IMR-90 (cell line): ENCODE measurements around the gene ATP9B. TPM values are rescaled to one million over a fixed set of nuclear protein-coding genes. Genes with fewer than 3 reads are reported as not detected.

Experiments used
- ATAC-seq: fragments of 200-7000 bp; cut with Tn5 transposase; 2 replicates; pipeline ENCODE4 v1.9.1; 2020; ENCODE audit warnings: low read depth, mild to moderate bottlenecking, moderate library complexity
- BruUV-seq: library from RNA; stranded (reverse); fragments of 400-500 nt; replicated peaks from 2 replicates; lab custom pipeline; 2021; lab: Mats Ljungman, UMichigan
- CTCF ChIA-PET: fragments of 300-600 bp; formaldehyde crosslinking; extraction: SDS; loops from one replicate; lab custom pipeline; 2021; ENCODE audit warnings: antibody characterized with exemption; lab: Yijun Ruan, JAX
- POLR2A ChIA-PET: fragments of 300-600 bp; sonication (Branson Sonifier 250); formaldehyde crosslinking; loops from one replicate; lab custom pipeline; 2022; ENCODE audit warnings: antibody characterized with exemption; ENCODE audit not compliant: unreplicated experiment; lab: Charles Lee
- DNase-seq: peaks from one replicate; pipeline ENCODE4 v3.0.0; 2013
- H2AFZ ChIP-seq: replicated peaks from 2 replicates; pipeline ENCODE3; 2013; ENCODE audit warnings: low read length, mild to moderate bottlenecking; ENCODE audit not compliant: poor library complexity
- H2AK5ac ChIP-seq: 2 replicates; pipeline ENCODE4 v1.6.1; 2013; ENCODE audit warnings: low read depth, low read length, inconsistent platforms
- H2AK9ac ChIP-seq: replicated peaks from 2 replicates; pipeline ENCODE3; 2013; ENCODE audit warnings: mild to moderate bottlenecking, low read depth, low read length, moderate library complexity; ENCODE audit not compliant: poor library complexity
- H2BK120ac ChIP-seq: 2 replicates; pipeline ENCODE4 v1.6.1; 2013; ENCODE audit warnings: low read depth, low read length, inconsistent platforms
- H2BK15ac ChIP-seq: 3 replicates; pipeline ENCODE4 v1.6.1; 2013; ENCODE audit warnings: low read depth, low read length, inconsistent platforms
- H2BK20ac ChIP-seq: 2 replicates; pipeline ENCODE4 v1.6.1; 2013; ENCODE audit warnings: low read depth, mild to moderate bottlenecking, inconsistent platforms, low read length, moderate library complexity
- H2BK5ac ChIP-seq: 2 replicates; pipeline ENCODE4 v1.6.1; 2013; ENCODE audit warnings: mild to moderate bottlenecking, low read depth, low read length, inconsistent platforms; ENCODE audit not compliant: poor library complexity, severe bottlenecking
- H3K14ac ChIP-seq: replicated peaks from 2 replicates; pipeline ENCODE4 v1.6.1; 2013; ENCODE audit warnings: low read depth, low read length, inconsistent platforms
- H3K18ac ChIP-seq: 2 replicates; pipeline ENCODE4 v1.6.1; 2013; ENCODE audit warnings: low read depth, low read length, control low read depth
- H3K23ac ChIP-seq: 2 replicates; pipeline ENCODE4 v1.6.1; 2013; ENCODE audit warnings: low read depth, low read length, inconsistent platforms
- H3K27ac ChIP-seq: 2 replicates; pipeline ENCODE4 v1.5.1; 2013; ENCODE audit warnings: mild to moderate bottlenecking, control low read depth, low read length; ENCODE audit not compliant: insufficient read depth
- H3K27me3 ChIP-seq: 2 replicates; pipeline ENCODE4 v1.6.1; 2013; ENCODE audit warnings: low read length; ENCODE audit not compliant: control insufficient read depth, insufficient read depth
- H3K36me3 ChIP-seq: 2 replicates; pipeline ENCODE4 v1.6.1; 2013; ENCODE audit warnings: low read length, mixed read lengths; ENCODE audit not compliant: control insufficient read depth, insufficient read depth
- H3K4ac ChIP-seq: 2 replicates; pipeline ENCODE4 v1.6.1; 2013; ENCODE audit warnings: low read depth, low read length, inconsistent platforms
- H3K4me1 ChIP-seq: 2 replicates; pipeline ENCODE4 v1.6.1; 2013; ENCODE audit warnings: low read length, mixed read lengths; ENCODE audit not compliant: control insufficient read depth, insufficient read depth
- H3K4me2 ChIP-seq: 2 replicates; pipeline ENCODE4 v1.6.1; 2013; ENCODE audit warnings: low read depth, mild to moderate bottlenecking, control low read depth, low read length, moderate library complexity
- H3K4me3 ChIP-seq: 2 replicates; pipeline ENCODE4 v1.5.1; 2013; ENCODE audit warnings: low read depth, mild to moderate bottlenecking, control low read depth, low read length, moderate library complexity; ENCODE audit not compliant: insufficient read depth
- H3K56ac ChIP-seq: 2 replicates; pipeline ENCODE4 v1.6.1; 2013; ENCODE audit warnings: low read length, inconsistent platforms; ENCODE audit not compliant: insufficient read depth; ENCODE audit errors: extremely low read depth
- H3K79me1 ChIP-seq, 2 experiments: 2 replicates each; pipeline ENCODE4 v1.6.1; 2013; ENCODE audit warnings: low read length in 2 of 2, inconsistent platforms in 1 of 2, low read depth in 1 of 2
- H3K9ac ChIP-seq: 2 replicates; pipeline ENCODE4 v1.6.1; 2013; ENCODE audit warnings: low read depth, low read length, control low read depth
- H3K9me1 ChIP-seq: 2 replicates; pipeline ENCODE4 v1.6.1; 2013; ENCODE audit warnings: low read length, inconsistent platforms; ENCODE audit not compliant: insufficient read depth
- H3K9me3 ChIP-seq: 2 replicates; pipeline ENCODE4 v1.6.1; 2013; ENCODE audit warnings: low read length; ENCODE audit not compliant: control insufficient read depth, insufficient read depth
- H4K20me1 ChIP-seq: 2 replicates; pipeline ENCODE4 v1.6.1; 2013; ENCODE audit warnings: low read length, inconsistent platforms; ENCODE audit not compliant: insufficient read depth
- H4K5ac ChIP-seq: 2 replicates; pipeline ENCODE4 v1.6.1; 2013; ENCODE audit warnings: mild to moderate bottlenecking, low read depth, low read length, control low read depth
- H4K8ac ChIP-seq, 2 experiments: 2 replicates each; pipeline ENCODE4 v1.6.1; 2013; ENCODE audit warnings: low read depth in 2 of 2, low read length in 2 of 2, control low read depth in 1 of 2, inconsistent platforms in 1 of 2
- H4K91ac ChIP-seq: 2 replicates; pipeline ENCODE4 v1.6.1; 2013; ENCODE audit warnings: low read depth, low read length, inconsistent platforms; ENCODE audit not compliant: insufficient read depth
- CEBPB ChIP-seq: IDR thresholded peaks from 2 replicates; pipeline ENCODE4 v1.6.1; 2012; ENCODE audit warnings: low read depth, low read length, improper control_type of control experiment
- CHD1 ChIP-seq: IDR thresholded peaks from 2 replicates; pipeline ENCODE4 v1.6.1; 2012; ENCODE audit warnings: low read depth, low read length, improper control_type of control experiment
- ELK1 ChIP-seq: fragments of 150-350 bp; IDR thresholded peaks from 2 replicates; pipeline ENCODE4 v1.6.1; 2016; ENCODE audit warnings: low read depth, mild to moderate bottlenecking, low read length, moderate library complexity, borderline replicate concordance
- FOS ChIP-seq: fragments of 150-350 bp; IDR thresholded peaks from 2 replicates; pipeline ENCODE4 v1.6.1; 2016; ENCODE audit warnings: low read depth, low read length
- MAFK ChIP-seq: IDR thresholded peaks from 2 replicates; pipeline ENCODE4 v1.6.1; 2012; ENCODE audit warnings: low read depth, low read length, improper control_type of control experiment
- MAZ ChIP-seq: IDR thresholded peaks from 2 replicates; pipeline ENCODE4 v1.6.1; 2012; ENCODE audit warnings: low read depth, mild to moderate bottlenecking, low read length, improper control_type of control experiment, moderate library complexity, borderline replicate concordance
- MXI1 ChIP-seq: IDR thresholded peaks from 2 replicates; pipeline ENCODE4 v1.6.1; 2012; ENCODE audit warnings: low read depth, mild to moderate bottlenecking, low read length, moderate library complexity, borderline replicate concordance
- NFE2L2 ChIP-seq: fragments of 150-350 bp; IDR thresholded peaks from 2 replicates; pipeline ENCODE4 v1.6.1; 2016; ENCODE audit warnings: low read depth, mild to moderate bottlenecking, low read length
- POLR2A ChIP-seq: IDR thresholded peaks from 2 replicates; pipeline ENCODE4 v1.6.1; 2012; ENCODE audit warnings: mild to moderate bottlenecking, low read depth, low read length
- RAD21 ChIP-seq: IDR thresholded peaks from 2 replicates; pipeline ENCODE4 v1.6.1; 2012; ENCODE audit warnings: low read length, improper control_type of control experiment
- RCOR1 ChIP-seq: IDR thresholded peaks from 2 replicates; pipeline ENCODE4 v1.6.1; 2012; ENCODE audit warnings: mild to moderate bottlenecking, low read length, improper control_type of control experiment; ENCODE audit not compliant: insufficient replicate concordance
- RFX5 ChIP-seq: IDR thresholded peaks from 2 replicates; pipeline ENCODE4 v1.8.0; 2012; ENCODE audit warnings: low read depth, mild to moderate bottlenecking, low read length, moderate library complexity
- SMC3 ChIP-seq: fragments of 150-350 bp; IDR thresholded peaks from 2 replicates; pipeline ENCODE4 v1.6.1; 2016; ENCODE audit warnings: low read depth, mild to moderate bottlenecking, antibody characterized with exemption, low read length, moderate library complexity
- WGBS, 2 experiments: methylation state at CpG; one replicate each; pipeline versions ENCODE4 v1.1.5 to v1.1.7; 2013; ENCODE audit warnings: missing lambda C conversion rate in 2 of 2; ENCODE audit not compliant: insufficient read length in 1 of 2; ENCODE audit errors: extremely low coverage in 2 of 2; 5-methylcytosine and 5-hydroxymethylcytosine counted together
- dilution Hi-C: fragments of 300-500 bp; cut with HindIII; formaldehyde crosslinking; loops from one replicate; pipeline ENCODE4 v1.14.3; 2018; ENCODE audit warnings: low sequenced_read_pairs; ENCODE audit not compliant: unreplicated experiment
- in situ Hi-C: fragments of 300-500 bp; cut with MboI; formaldehyde crosslinking; loops from 3 replicates; pipeline ENCODE4 v1.14.3; 2019; ENCODE audit warnings: low sequenced_read_pairs, inconsistent platforms, mixed read lengths
- intact Hi-C: fragments of 100-400 bp; cut with micrococcal nuclease; formaldehyde crosslinking; loops from 2 replicates; pipeline ENCODE4 v1.10.0; 2022
- polyA plus RNA-seq, 3 experiments: library from polyadenylated mRNA; depleted of rRNA; stranded (reverse); fragments of >200 nt; gene quantifications; 2 replicates each; pipeline ENCODE4 v1.2.3, GENCODE V29; 2012; ENCODE audit warnings: low replicate concordance in 1 of 3
- total RNA-seq: library from RNA; depleted of rRNA; stranded (reverse); fragments of >200 nt; gene quantifications from 2 replicates; pipeline ENCODE4 v1.2.3, GENCODE V29; 2012
- TF ChIP-seq, protein P1 (sequence below): conservative IDR thresholded peaks from 2 replicates; pipeline ENCODE4 v1.5.1; 2012; ENCODE audit warnings: mild to moderate bottlenecking, low read depth, low read length, improper control_type of control experiment
- TF ChIP-seq, protein P2 (sequence below): fragments of 150-350 bp; IDR thresholded peaks from 2 replicates; pipeline ENCODE4 v1.6.1; 2017; ENCODE audit warnings: mild to moderate bottlenecking, antibody characterized with exemption, low read length, low read depth

ATP9B gene
- total and polyA plus RNA-seq, 2 of the 4 experiments (the other 2 are of a cell fraction), result 11.0 to 11.5 TPM

DNA sequence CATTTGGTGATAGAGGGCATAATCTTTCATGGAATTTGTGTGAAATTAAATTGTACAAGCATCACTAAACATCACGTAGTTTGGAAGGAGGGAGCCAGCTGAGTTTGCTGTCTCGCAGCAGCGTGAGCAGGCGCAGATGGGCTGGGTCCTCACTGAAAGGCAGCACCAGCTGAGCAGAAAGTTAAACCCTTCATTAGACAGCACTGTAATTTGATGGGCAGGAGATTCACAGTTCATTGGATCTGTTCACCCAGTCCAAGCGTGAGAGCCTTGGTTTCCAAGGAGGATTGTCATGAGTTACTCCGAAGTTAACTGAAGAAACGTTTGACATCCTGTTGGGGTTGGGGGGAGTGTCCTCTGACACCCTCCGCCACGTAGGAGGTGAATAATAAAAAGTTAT, 236.7 kb downstream of the ATP9B start:
- Histone ChIP-seq H3K23ac (no peak overlapping the region), H3K18ac (no peak overlapping the region), H3K4me1 (peaks cover 5% of the 10 kb centered on the region; the same call in 1 of the 2 replicates), H3K27ac (no peak overlapping the region), H2BK15ac (no peak overlapping the region), H3K9ac (no peak overlapping the region), H3K56ac (no peak overlapping the region), H4K20me1 (no peaks in the 10 kb centered on the region), H2BK120ac (no peak overlapping the region), H3K14ac (no peak overlapping the region), H3K4me2 (no peak overlapping the region), H2BK20ac (no peak overlapping the region), H3K9me1 (0 out of 2 replicates have a peak, but pooled peaks cover 3% of the 10 kb centered on the region), H3K36me3 (peaks cover 14% of the 10 kb centered on the region), H3K27me3 (no peaks in the 10 kb centered on the region), H3K79me1 (no peaks in the 10 kb centered on the region), H4K91ac (no peak overlapping the region), H3K4me3 (no peak overlapping the region), H2BK5ac (no peak overlapping the region), H3K4ac (no peak overlapping the region), H3K9me3 (no peaks in the 10 kb centered on the region), H2AK5ac (no peak overlapping the region), H4K5ac (no peak overlapping the region), H2AFZ (no peak overlapping the region), H2AK9ac (no peak overlapping the region), H4K8ac (no peak overlapping the region)
- CTCF ChIA-PET, result interaction anchor here (1.0 kb wide), 1 partner anchor 12 kb away, joined by 5 read pairs; no protein-coding TSS in a partner anchor
- TF ChIP-seq MAFK (no peak), RAD21 (no peak), POLR2A (no peak), CHD1 (no peak), CEBPB (no peak), RCOR1 (no peak), RFX5 (no peak), ELK1 (no peak), MXI1 (no peak), MAZ (no peak), FOS (no peak), SMC3 (no peak), NFE2L2 (no peak)
- TF ChIP-seq, protein P1, sequence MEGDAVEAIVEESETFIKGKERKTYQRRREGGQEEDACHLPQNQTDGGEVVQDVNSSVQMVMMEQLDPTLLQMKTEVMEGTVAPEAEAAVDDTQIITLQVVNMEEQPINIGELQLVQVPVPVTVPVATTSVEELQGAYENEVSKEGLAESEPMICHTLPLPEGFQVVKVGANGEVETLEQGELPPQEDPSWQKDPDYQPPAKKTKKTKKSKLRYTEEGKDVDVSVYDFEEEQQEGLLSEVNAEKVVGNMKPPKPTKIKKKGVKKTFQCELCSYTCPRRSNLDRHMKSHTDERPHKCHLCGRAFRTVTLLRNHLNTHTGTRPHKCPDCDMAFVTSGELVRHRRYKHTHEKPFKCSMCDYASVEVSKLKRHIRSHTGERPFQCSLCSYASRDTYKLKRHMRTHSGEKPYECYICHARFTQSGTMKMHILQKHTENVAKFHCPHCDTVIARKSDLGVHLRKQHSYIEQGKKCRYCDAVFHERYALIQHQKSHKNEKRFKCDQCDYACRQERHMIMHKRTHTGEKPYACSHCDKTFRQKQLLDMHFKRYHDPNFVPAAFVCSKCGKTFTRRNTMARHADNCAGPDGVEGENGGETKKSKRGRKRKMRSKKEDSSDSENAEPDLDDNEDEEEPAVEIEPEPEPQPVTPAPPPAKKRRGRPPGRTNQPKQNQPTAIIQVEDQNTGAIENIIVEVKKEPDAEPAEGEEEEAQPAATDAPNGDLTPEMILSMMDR, result no peak
- TF ChIP-seq, protein P2, sequence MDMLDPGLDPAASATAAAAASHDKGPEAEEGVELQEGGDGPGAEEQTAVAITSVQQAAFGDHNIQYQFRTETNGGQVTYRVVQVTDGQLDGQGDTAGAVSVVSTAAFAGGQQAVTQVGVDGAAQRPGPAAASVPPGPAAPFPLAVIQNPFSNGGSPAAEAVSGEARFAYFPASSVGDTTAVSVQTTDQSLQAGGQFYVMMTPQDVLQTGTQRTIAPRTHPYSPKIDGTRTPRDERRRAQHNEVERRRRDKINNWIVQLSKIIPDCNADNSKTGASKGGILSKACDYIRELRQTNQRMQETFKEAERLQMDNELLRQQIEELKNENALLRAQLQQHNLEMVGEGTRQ, result no peak
- dilution Hi-C loops (no loop called here), intact Hi-C loops (no loop called here), in situ Hi-C loops (no loop called here)
- WGBS, 2 experiments, result no CpG with 5 or more reads among the region's 9 CpGs
- no TSS peak for BruUV-seq
- DNase-seq (no peak), ATAC-seq (no peak)
- POLR2A ChIA-PET, result no interaction called here
